ENCODE measurements around the gene ITFG1.

DNA sequence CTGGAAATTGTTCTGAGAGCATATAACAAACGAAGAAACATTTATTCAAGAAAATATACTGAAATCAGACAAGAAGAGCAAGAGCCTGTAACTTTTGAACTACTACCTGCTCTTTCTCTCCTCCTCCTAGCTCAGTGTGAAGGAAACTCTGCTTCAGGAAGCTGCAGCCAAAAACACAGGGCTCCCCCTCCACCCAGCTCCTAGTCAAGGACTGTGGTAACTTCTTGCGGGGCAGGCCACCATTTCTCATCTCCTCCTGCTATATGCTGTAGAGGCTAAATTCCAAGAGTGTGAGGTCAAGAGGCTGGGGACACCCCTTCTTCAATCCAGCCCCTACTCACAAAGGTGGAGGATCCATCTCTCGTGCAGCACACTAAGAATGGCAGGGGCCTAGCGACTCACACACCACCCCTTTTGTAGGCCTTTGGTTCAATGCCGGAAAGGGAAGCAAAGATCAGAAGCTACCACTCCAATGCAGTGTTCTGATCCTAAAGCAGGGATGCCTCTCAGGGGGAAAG, 74.6 kb downstream of the ITFG1 start:
- TF ChIP-seq, protein P1, sequence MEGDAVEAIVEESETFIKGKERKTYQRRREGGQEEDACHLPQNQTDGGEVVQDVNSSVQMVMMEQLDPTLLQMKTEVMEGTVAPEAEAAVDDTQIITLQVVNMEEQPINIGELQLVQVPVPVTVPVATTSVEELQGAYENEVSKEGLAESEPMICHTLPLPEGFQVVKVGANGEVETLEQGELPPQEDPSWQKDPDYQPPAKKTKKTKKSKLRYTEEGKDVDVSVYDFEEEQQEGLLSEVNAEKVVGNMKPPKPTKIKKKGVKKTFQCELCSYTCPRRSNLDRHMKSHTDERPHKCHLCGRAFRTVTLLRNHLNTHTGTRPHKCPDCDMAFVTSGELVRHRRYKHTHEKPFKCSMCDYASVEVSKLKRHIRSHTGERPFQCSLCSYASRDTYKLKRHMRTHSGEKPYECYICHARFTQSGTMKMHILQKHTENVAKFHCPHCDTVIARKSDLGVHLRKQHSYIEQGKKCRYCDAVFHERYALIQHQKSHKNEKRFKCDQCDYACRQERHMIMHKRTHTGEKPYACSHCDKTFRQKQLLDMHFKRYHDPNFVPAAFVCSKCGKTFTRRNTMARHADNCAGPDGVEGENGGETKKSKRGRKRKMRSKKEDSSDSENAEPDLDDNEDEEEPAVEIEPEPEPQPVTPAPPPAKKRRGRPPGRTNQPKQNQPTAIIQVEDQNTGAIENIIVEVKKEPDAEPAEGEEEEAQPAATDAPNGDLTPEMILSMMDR (IDR thresholded peaks at IDR 0.05) = no peak
- TF ChIP-seq POLR2A (IDR thresholded peaks at IDR 0.05) = no peak
